ENCODE data around the gene TMEM163. TPM values are rescaled to one million over a fixed set of nuclear protein-coding genes. Genes with fewer than 3 reads are reported as not detected.

TMEM163 gene
- total and polyA plus RNA-seq, 8 donors, result 3.9 to 48.4 (median 14.0) TPM

DNA sequence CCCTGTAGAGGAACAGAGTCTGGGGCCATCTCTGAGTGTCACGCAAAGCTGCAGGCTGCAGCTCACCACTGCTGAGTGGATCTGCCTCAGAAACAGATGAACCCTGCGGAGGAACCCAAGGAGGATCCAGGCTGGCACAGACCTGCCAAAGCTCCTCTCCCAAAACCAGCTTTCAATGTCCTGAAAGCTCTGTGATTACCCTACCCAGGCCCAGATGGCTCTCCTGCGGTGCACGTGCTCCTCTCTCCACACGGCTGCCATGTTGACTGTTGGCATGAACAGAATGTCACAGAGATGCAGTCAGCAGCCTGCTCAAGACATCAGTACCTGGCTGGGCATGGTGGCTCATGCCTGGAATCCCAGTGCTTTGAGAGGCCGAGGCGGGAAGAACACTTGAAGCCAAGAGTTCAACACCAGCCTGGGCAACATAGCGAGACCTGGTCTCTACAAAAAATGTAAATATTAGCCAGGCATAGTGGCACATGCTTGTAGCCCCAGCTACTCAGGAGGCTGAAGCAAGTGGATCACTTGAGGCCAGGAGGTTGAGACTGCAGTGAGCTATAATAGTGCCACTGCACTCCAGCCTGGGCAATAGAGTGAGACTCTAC lies 248.1 kb downstream of the TMEM163 start:
- TF ChIP-seq, protein P1, sequence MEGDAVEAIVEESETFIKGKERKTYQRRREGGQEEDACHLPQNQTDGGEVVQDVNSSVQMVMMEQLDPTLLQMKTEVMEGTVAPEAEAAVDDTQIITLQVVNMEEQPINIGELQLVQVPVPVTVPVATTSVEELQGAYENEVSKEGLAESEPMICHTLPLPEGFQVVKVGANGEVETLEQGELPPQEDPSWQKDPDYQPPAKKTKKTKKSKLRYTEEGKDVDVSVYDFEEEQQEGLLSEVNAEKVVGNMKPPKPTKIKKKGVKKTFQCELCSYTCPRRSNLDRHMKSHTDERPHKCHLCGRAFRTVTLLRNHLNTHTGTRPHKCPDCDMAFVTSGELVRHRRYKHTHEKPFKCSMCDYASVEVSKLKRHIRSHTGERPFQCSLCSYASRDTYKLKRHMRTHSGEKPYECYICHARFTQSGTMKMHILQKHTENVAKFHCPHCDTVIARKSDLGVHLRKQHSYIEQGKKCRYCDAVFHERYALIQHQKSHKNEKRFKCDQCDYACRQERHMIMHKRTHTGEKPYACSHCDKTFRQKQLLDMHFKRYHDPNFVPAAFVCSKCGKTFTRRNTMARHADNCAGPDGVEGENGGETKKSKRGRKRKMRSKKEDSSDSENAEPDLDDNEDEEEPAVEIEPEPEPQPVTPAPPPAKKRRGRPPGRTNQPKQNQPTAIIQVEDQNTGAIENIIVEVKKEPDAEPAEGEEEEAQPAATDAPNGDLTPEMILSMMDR (IDR thresholded peaks at IDR 0.05), result no peak
- H3K27me3 ChIP-seq, result no peaks in the 10 kb centered on the region
- H3K36me3 ChIP-seq, result no peaks in the 10 kb centered on the region
- H3K9me3 ChIP-seq, result no peaks in the 10 kb centered on the region
- H3K4me3 ChIP-seq, result no peak overlapping the region
- intact Hi-C loops (cut with DNase I), result no loop called here
- DNase-seq (no peak), ATAC-seq (no peak)
- no peaks in the 10 kb centered on the region for H3K4me1 ChIP-seq
- no peak overlapping the region for H3K27ac ChIP-seq

DNA sequence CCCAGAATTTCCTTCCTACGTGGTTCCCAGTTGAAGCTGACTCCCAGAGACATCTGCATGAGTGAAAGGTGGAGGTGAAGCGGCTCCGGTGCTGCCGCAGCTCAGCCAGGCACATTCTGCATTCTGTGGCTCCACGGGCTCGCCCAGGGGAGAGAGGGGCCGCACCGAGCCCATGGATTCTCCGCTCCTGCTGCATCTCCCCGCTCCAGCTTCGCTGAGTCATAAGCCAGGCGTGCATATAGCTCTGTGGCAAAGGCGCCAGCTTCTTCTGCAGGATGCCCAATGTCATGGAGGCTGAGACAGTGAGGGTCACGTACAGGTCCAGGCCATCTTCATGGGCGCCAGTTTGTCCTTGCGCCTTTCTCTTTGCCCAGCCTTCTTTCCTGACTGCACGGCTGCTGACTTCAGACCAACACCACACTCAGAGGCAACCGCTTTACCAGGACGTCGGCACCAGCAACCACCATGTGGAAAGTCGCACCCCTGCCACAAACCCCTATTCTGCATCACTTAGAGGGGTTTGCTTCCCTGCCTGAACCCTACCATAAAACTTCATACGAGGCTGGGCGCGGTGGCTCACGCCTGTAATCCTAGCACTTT lies 249.2 kb downstream of the TMEM163 start:
- TF ChIP-seq, protein P1 (IDR thresholded peaks at IDR 0.05), result no peak
- no peak overlapping the region for H3K27ac ChIP-seq
- no peaks in the 10 kb centered on the region for H3K36me3 ChIP-seq
- ATAC-seq (no peak), DNase-seq (no peak)
- no peaks in the 10 kb centered on the region for H3K9me3 ChIP-seq
- no peak overlapping the region for H3K4me3 ChIP-seq
- intact Hi-C loops (cut with DNase I), result no loop called here
- no peaks in the 10 kb centered on the region for H3K4me1 ChIP-seq
- H3K27me3 ChIP-seq, result no peaks in the 10 kb centered on the region

DNA sequence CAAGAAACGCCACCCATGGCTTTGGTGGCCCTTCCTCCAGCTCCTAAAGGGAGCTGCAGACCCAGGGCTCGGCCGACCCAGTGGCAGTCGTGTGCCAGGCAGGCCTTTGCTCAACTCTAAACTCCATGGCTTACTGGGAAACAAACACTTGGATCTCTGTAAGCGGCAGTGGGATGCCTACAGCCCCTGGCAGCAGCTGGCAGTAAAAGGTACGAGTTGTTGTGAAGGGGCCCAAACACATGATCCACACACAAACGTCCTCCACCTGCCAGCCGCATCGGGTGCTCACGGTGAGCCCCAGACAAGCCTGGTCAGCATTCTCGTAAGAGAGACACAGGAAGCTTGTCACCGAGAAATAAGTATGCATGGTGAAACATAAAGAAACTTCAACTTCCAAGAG lies 250.0 kb downstream of the TMEM163 start:
- TF ChIP-seq, protein P1 (IDR thresholded peaks at IDR 0.05), result no peak
- Histone ChIP-seq H3K4me1 (no peaks in the 10 kb centered on the region), H3K27me3 (no peaks in the 10 kb centered on the region), H3K9me3 (no peaks in the 10 kb centered on the region), H3K4me3 (no peak overlapping the region), H3K36me3 (no peaks in the 10 kb centered on the region), H3K27ac (no peak overlapping the region)
- ATAC-seq (no peak), DNase-seq (no peak)
- intact Hi-C loops (cut with DNase I), result no loop called here

DNA sequence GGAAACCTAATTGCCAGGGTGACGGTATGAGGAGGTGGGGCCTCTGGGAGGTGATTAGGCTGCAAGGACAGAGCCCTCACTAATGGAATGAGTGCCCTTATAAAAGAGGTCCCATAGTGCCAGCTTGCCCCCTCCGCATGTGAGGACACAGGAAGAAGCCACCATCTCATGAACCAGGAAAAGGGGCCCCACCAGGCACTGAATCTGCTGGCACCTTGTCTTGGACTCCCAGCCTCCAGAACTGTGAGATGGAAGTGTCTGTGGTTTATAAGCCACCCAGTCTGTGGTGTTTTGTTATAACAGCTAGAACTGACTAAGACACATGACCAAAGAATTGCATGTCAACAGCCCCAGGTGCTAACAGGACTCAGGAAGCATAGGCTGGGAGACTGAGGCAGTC lies 250.6 kb downstream of the TMEM163 start:
- intact Hi-C loops (cut with DNase I), result no loop called here
- ATAC-seq (no peak), DNase-seq (no peak)
- TF ChIP-seq, protein P1 (IDR thresholded peaks at IDR 0.05), result no peak
- H3K27me3 ChIP-seq, result no peaks in the 10 kb centered on the region
- no peaks in the 10 kb centered on the region for H3K9me3 ChIP-seq
- no peaks in the 10 kb centered on the region for H3K4me1 ChIP-seq
- H3K4me3 ChIP-seq, result no peak overlapping the region
- H3K36me3 ChIP-seq, result no peaks in the 10 kb centered on the region
- no peak overlapping the region for H3K27ac ChIP-seq

DNA sequence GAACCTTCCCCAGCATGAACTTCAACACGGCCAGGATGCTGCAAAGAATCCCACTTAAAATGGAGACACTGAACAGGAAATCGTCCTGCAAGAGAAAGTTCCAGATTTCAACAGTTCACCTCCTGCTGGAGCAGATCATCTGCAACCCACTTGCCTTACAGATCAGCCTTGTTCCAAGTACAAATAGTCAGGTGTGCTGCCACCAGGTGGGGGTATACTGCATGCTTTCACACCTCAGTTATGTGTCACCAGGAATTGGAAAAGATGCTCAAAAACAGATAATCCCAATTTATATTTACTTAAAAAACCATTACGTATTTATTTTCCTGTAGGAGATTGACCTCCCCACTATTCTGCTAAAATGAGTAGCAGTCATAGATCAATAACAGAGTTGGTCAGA lies 252.7 kb downstream of the TMEM163 start:
- H3K4me3 ChIP-seq, result no peak overlapping the region
- intact Hi-C loops (cut with DNase I), result no loop called here
- ATAC-seq (no peak), DNase-seq (no peak)
- H3K9me3 ChIP-seq, result no peaks in the 10 kb centered on the region
- H3K36me3 ChIP-seq, result no peaks in the 10 kb centered on the region
- TF ChIP-seq, protein P1 (IDR thresholded peaks at IDR 0.05), result no peak
- H3K27me3 ChIP-seq, result no peaks in the 10 kb centered on the region
- H3K27ac ChIP-seq, result no peak overlapping the region
- H3K4me1 ChIP-seq, result peaks cover 0 to 3% of the 10 kb centered on the region in 2 donors

Measured in left lung (tissue), 10 donors.